Measurements from ENCODE around the gene MTA2. TPM values are rescaled to one million over a fixed set of nuclear protein-coding genes. Genes with fewer than 3 reads are reported as not detected.

MTA2 gene
- total and polyA plus RNA-seq, 10 of the 15 experiments (the other 5 are each of a cell fraction or from before 2014, with no cell fraction given): 6.7 to 201 (median 113) TPM

DNA sequence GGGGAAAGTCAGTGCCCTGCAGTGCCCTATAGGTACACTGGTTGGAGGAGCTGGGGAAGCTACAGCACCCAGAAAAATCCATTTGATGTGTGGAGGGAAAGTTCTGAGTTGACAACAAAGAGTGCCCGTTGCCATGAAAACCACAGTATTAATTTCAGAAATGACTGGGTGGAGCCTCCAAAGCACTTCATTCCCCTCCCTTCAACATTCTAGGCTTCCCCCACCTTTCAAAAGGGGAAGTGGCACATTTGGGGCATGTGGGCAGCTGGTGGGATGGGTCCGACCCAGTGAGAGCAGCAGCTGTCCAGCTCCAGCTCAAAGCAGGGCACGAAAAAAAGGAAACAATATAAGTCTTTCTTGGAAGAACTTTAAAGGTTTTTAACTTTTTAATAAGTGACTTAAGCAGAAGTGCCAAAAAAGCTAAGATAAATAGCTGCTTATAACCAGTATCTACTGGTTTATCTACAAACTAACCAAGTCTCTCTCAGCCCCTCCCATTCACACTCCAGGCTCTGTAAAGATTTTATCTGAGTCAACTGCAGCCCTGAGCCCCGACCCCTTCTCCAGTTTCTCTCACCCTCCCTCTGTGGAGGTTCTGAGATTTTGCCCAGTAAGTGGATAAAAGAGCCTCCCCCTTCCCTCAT is 46.1 kb downstream of the MTA2 start (continued):
- TF ChIP-seq, protein P1, sequence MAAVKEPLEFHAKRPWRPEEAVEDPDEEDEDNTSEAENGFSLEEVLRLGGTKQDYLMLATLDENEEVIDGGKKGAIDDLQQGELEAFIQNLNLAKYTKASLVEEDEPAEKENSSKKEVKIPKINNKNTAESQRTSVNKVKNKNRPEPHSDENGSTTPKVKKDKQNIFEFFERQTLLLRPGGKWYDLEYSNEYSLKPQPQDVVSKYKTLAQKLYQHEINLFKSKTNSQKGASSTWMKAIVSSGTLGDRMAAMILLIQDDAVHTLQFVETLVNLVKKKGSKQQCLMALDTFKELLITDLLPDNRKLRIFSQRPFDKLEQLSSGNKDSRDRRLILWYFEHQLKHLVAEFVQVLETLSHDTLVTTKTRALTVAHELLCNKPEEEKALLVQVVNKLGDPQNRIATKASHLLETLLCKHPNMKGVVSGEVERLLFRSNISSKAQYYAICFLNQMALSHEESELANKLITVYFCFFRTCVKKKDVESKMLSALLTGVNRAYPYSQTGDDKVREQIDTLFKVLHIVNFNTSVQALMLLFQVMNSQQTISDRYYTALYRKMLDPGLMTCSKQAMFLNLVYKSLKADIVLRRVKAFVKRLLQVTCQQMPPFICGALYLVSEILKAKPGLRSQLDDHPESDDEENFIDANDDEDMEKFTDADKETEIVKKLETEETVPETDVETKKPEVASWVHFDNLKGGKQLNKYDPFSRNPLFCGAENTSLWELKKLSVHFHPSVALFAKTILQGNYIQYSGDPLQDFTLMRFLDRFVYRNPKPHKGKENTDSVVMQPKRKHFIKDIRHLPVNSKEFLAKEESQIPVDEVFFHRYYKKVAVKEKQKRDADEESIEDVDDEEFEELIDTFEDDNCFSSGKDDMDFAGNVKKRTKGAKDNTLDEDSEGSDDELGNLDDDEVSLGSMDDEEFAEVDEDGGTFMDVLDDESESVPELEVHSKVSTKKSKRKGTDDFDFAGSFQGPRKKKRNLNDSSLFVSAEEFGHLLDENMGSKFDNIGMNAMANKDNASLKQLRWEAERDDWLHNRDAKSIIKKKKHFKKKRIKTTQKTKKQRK (IDR thresholded peaks at IDR 0.05; ENCODE audit: low read depth, low read length): no peak
- TF ChIP-seq, protein P2, sequence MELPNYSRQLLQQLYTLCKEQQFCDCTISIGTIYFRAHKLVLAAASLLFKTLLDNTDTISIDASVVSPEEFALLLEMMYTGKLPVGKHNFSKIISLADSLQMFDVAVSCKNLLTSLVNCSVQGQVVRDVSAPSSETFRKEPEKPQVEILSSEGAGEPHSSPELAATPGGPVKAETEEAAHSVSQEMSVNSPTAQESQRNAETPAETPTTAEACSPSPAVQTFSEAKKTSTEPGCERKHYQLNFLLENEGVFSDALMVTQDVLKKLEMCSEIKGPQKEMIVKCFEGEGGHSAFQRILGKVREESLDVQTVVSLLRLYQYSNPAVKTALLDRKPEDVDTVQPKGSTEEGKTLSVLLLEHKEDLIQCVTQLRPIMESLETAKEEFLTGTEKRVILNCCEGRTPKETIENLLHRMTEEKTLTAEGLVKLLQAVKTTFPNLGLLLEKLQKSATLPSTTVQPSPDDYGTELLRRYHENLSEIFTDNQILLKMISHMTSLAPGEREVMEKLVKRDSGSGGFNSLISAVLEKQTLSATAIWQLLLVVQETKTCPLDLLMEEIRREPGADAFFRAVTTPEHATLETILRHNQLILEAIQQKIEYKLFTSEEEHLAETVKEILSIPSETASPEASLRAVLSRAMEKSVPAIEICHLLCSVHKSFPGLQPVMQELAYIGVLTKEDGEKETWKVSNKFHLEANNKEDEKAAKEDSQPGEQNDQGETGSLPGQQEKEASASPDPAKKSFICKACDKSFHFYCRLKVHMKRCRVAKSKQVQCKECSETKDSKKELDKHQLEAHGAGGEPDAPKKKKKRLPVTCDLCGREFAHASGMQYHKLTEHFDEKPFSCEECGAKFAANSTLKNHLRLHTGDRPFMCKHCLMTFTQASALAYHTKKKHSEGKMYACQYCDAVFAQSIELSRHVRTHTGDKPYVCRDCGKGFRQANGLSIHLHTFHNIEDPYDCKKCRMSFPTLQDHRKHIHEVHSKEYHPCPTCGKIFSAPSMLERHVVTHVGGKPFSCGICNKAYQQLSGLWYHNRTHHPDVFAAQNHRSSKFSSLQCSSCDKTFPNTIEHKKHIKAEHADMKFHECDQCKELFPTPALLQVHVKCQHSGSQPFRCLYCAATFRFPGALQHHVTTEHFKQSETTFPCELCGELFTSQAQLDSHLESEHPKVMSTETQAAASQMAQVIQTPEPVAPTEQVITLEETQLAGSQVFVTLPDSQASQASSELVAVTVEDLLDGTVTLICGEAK (IDR thresholded peaks at IDR 0.05; ENCODE audit: borderline replicate concordance): no peak
- TF ChIP-seq, protein P3, sequence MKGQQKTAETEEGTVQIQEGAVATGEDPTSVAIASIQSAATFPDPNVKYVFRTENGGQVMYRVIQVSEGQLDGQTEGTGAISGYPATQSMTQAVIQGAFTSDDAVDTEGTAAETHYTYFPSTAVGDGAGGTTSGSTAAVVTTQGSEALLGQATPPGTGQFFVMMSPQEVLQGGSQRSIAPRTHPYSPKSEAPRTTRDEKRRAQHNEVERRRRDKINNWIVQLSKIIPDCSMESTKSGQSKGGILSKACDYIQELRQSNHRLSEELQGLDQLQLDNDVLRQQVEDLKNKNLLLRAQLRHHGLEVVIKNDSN (IDR thresholded peaks at IDR 0.05; ENCODE audit: borderline replicate concordance, extremely low read length, insufficient read depth, low read depth, low read length): no peak
- peak; percentile 77 for TF ChIP-seq CREM (IDR thresholded peaks at IDR 0.05; ENCODE audit: low read depth)
- TF ChIP-seq, protein P4, sequence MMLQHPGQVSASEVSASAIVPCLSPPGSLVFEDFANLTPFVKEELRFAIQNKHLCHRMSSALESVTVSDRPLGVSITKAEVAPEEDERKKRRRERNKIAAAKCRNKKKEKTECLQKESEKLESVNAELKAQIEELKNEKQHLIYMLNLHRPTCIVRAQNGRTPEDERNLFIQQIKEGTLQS (IDR thresholded peaks at IDR 0.05; ENCODE audit: borderline replicate concordance, extremely low read depth, low read depth, low read length): no peak
- TF ChIP-seq RAD21 (IDR thresholded peaks at IDR 0.05; ENCODE audit: insufficient read depth, low read depth, low read length): no peak
- TF ChIP-seq MEF2B (IDR thresholded peaks at IDR 0.05; ENCODE audit: partially characterized antibody, poor library complexity, severe bottlenecking): peak; percentile 54
- no peak for TF ChIP-seq TARDBP (IDR thresholded peaks at IDR 0.05; ENCODE audit: borderline replicate concordance)
- TF ChIP-seq, protein P5, sequence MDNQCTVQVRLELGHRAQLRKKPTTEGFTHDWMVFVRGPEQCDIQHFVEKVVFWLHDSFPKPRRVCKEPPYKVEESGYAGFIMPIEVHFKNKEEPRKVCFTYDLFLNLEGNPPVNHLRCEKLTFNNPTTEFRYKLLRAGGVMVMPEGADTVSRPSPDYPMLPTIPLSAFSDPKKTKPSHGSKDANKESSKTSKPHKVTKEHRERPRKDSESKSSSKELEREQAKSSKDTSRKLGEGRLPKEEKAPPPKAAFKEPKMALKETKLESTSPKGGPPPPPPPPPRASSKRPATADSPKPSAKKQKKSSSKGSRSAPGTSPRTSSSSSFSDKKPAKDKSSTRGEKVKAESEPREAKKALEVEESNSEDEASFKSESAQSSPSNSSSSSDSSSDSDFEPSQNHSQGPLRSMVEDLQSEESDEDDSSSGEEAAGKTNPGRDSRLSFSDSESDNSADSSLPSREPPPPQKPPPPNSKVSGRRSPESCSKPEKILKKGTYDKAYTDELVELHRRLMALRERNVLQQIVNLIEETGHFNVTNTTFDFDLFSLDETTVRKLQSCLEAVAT (IDR thresholded peaks at IDR 0.05): peak; percentile 77
- TF ChIP-seq BCL11A (IDR thresholded peaks at IDR 0.05; ENCODE audit: low read depth, low read length): peak; percentile 83
- TF ChIP-seq ETV6 (conservative IDR thresholded peaks at IDR 0.05 in 1 of 2, IDR thresholded peaks at IDR 0.05 in 1 of 2; ENCODE audit: borderline replicate concordance in 1 of 2, low read depth in 1 of 2): peak in 1 of 2 experiments; percentile 54; a peak in 1 of 4 replicates
- no peak for TF ChIP-seq MYB (IDR thresholded peaks at IDR 0.05; ENCODE audit: borderline replicate concordance, low read depth, low read length)
- no peak for TF ChIP-seq SIX5 (IDR thresholded peaks at IDR 0.05; ENCODE audit: low read depth, low read length, severe bottlenecking)
- TF ChIP-seq ZNF384 (IDR thresholded peaks at IDR 0.05; ENCODE audit: borderline replicate concordance, low read depth, low read length): 0 out of 2 replicates have a peak, but pooled peaks have one; percentile 27
- no peak for TF ChIP-seq ZNF622 (IDR thresholded peaks at IDR 0.05)
- no peak for TF ChIP-seq NRF1 (conservative IDR thresholded peaks at IDR 0.05; ENCODE audit: low read depth, low read length)
- TF ChIP-seq HDAC2 (IDR thresholded peaks at IDR 0.05): no peak
- TF ChIP-seq ZNF207 (IDR thresholded peaks at IDR 0.05; ENCODE audit: borderline replicate concordance): no peak
- no peak for TF ChIP-seq SUPT20H (IDR thresholded peaks at IDR 0.05; ENCODE audit: borderline replicate concordance, control insufficient read depth, low read depth, low read length)

Measured in GM12878 (cell line).